Endothelial cell (in vitro differentiated cells): Measurements from ENCODE around the gene ETNPPL. TPM values are rescaled to one million over a fixed set of nuclear protein-coding genes. Genes with fewer than 3 reads are reported as not detected.

Experiments used
- DNase-seq: peaks from one replicate; pipeline ENCODE4 v3.0.0; 2021; ENCODE audit warnings: low spot score
- H3K27ac Mint-ChIP-seq: one replicate; pipeline ENCODE4 v1.8.0; 2021; ENCODE audit warnings: mixed read lengths, inconsistent platforms; ENCODE audit not compliant: unreplicated experiment
- H3K27me3 Mint-ChIP-seq: one replicate; pipeline ENCODE4 v1.8.0; 2021; ENCODE audit warnings: mild to moderate bottlenecking, moderate library complexity, mixed read lengths, inconsistent platforms; ENCODE audit not compliant: unreplicated experiment
- H3K36me3 Mint-ChIP-seq: one replicate; pipeline ENCODE4 v1.8.0; 2021; ENCODE audit warnings: mild to moderate bottlenecking, low read depth, mixed read lengths, inconsistent platforms; ENCODE audit not compliant: unreplicated experiment
- H3K4me1 Mint-ChIP-seq: one replicate; pipeline ENCODE4 v1.8.0; 2021; ENCODE audit warnings: mild to moderate bottlenecking, mixed read lengths, inconsistent platforms; ENCODE audit not compliant: unreplicated experiment
- H3K4me3 Mint-ChIP-seq: one replicate; pipeline ENCODE4 v1.8.0; 2021; ENCODE audit warnings: mild to moderate bottlenecking, mixed read lengths, inconsistent platforms; ENCODE audit not compliant: unreplicated experiment
- H3K9me3 Mint-ChIP-seq: one replicate; pipeline ENCODE4 v1.8.0; 2021; ENCODE audit warnings: mixed read lengths, inconsistent platforms; ENCODE audit not compliant: unreplicated experiment
- CTCF ChIP-seq: fragments of 200-600 bp; sonication (generic); IDR thresholded peaks from one replicate; pipeline ENCODE4 v1.5.0; 2021; ENCODE audit warnings: antibody characterized with exemption; ENCODE audit not compliant: unreplicated experiment
- total RNA-seq: library from RNA; stranded (reverse); fragmentation: NEBNext Ultra II Directional; extraction: Animal tissue kit (Norgen Biotek cat#: 25700); gene quantifications from one replicate; pipeline ENCODE4 v1.2.1, GENCODE V29; 2021; ENCODE audit not compliant: unreplicated experiment

The ETNPPL gene
- total RNA-seq, 1 donor from 2014 or later: not detected

- no peaks in the 10 kb centered on the region for H3K27me3 Mint-ChIP-seq
- peak overlapping the region; percentile 20 for H3K27ac Mint-ChIP-seq
- no peak overlapping the region for H3K4me3 Mint-ChIP-seq
- no peaks in the 10 kb centered on the region for H3K36me3 Mint-ChIP-seq
- H3K9me3 Mint-ChIP-seq: no peaks in the 10 kb centered on the region
- H3K4me1 Mint-ChIP-seq: peaks cover 9% of the 10 kb centered on the region
- no peak for TF ChIP-seq CTCF
- no peak for DNase-seq
These were observed 56.6 kb downstream of the ETNPPL start for GRCh38 chr4:108706289-108706688.

- Mint-ChIP-seq H3K9me3 (no peaks in the 10 kb centered on the region), H3K4me3 (no peak overlapping the region)
- no peak for DNase-seq
These were observed 58.9 kb downstream of the ETNPPL start for GRCh38 chr4:108703966-108704365.

GRCh38 chr4:108703370-108703769 lies 59.5 kb downstream of the ETNPPL start:
- peaks cover 9% of the 10 kb centered on the region for H3K4me1 Mint-ChIP-seq
- H3K4me3 Mint-ChIP-seq: no peak overlapping the region
- no peak overlapping the region for H3K27ac Mint-ChIP-seq
- no peak for DNase-seq
- TF ChIP-seq CTCF: no peak
- no peaks in the 10 kb centered on the region for H3K36me3 Mint-ChIP-seq
- peaks cover 2% of the 10 kb centered on the region for H3K27me3 Mint-ChIP-seq
- no peaks in the 10 kb centered on the region for H3K9me3 Mint-ChIP-seq

More at GRCh38 chr4:108703966-108704365, 58.9 kb downstream of the ETNPPL start:
- Mint-ChIP-seq H3K27me3 (no peaks in the 10 kb centered on the region), H3K4me1 (peaks cover 9% of the 10 kb centered on the region), H3K27ac (no peak overlapping the region), H3K36me3 (no peaks in the 10 kb centered on the region)
- TF ChIP-seq CTCF: no peak

GRCh38 chr4:108702960-108703359 lies 59.9 kb downstream of the ETNPPL start:
- DNase-seq: no peak
- no peak for TF ChIP-seq CTCF
- Mint-ChIP-seq H3K27me3 (peaks cover 2% of the 10 kb centered on the region), H3K9me3 (no peaks in the 10 kb centered on the region), H3K4me1 (peaks cover 9% of the 10 kb centered on the region), H3K36me3 (no peaks in the 10 kb centered on the region), H3K27ac (peak overlapping the region; percentile 22), H3K4me3 (no peak overlapping the region)

- no peak overlapping the region for H3K4me3 Mint-ChIP-seq
- peaks cover 2% of the 10 kb centered on the region for H3K27me3 Mint-ChIP-seq
- no peak for TF ChIP-seq CTCF
- H3K4me1 Mint-ChIP-seq: peaks cover 9% of the 10 kb centered on the region
- no peaks in the 10 kb centered on the region for H3K36me3 Mint-ChIP-seq
- DNase-seq: no peak
- no peak overlapping the region for H3K27ac Mint-ChIP-seq
- H3K9me3 Mint-ChIP-seq: no peaks in the 10 kb centered on the region
These were observed 62.6 kb downstream of the ETNPPL start for GRCh38 chr4:108700081-108700757.
